AG04450 (cell line): ENCODE data around the gene MIDN. TPM values are rescaled to one million over a fixed set of nuclear protein-coding genes. Genes with fewer than 3 reads are reported as not detected.

Experiments used
- CTCF ChIA-PET: fragments of 300-600, 350-600 bp; formaldehyde crosslinking; extraction: SDS; loops from one replicate; lab custom pipeline; 2022; ENCODE audit warnings: antibody characterized with exemption, inconsistent platforms; lab: Charles Lee
- POLR2A ChIA-PET: fragments of 350-600 bp; formaldehyde crosslinking; extraction: SDS; loops from one replicate; lab custom pipeline; 2021; ENCODE audit warnings: antibody characterized with exemption, inconsistent platforms; lab: Yijun Ruan, JAX
- DNase-seq: peaks from one replicate; pipeline ENCODE4 v3.0.0-alpha.2; 2011; ENCODE audit warnings: low read depth, low spot score
- H3K27ac ChIP-seq: one replicate; pipeline ENCODE4 v1.5.1; 2012; ENCODE audit warnings: low read depth, low read length, control low read depth
- H3K27me3 ChIP-seq: one replicate; pipeline ENCODE4 v1.6.0; 2012; ENCODE audit warnings: low read length; ENCODE audit not compliant: control insufficient read depth, insufficient read depth
- H3K4me3 ChIP-seq: 2 replicates; pipeline ENCODE4 v1.5.1; 2011; ENCODE audit warnings: mild to moderate bottlenecking, low read depth, low read length, control low read depth
- H3K9me3 ChIP-seq: 2 replicates; pipeline ENCODE4 v1.5.1; 2012; ENCODE audit warnings: low read length; ENCODE audit not compliant: control insufficient read depth, insufficient read depth
- CTCF ChIP-seq: IDR thresholded peaks from 2 replicates; pipeline ENCODE4 v1.5.1; 2011; ENCODE audit warnings: low read depth, low read length, control low read depth, inconsistent platforms
- polyA plus RNA-seq: library from polyadenylated mRNA; depleted of rRNA; stranded (reverse); fragments of >200 nt; gene quantifications from 2 replicates; pipeline ENCODE4 v1.2.3, GENCODE V29; 2011

MIDN gene
- polyA plus RNA-seq, 1 experiment = 6.6 TPM

- POLR2A ChIA-PET = interaction anchor here (0.5 to 7.1 kb wide), 4 partner anchors 11 to 273 kb away, joined by 7 to 241 read pairs (median 131); no protein-coding TSS in a partner anchor
- peak overlapping the region; percentile 86 for H3K27ac ChIP-seq
- no peaks in the 10 kb centered on the region for H3K27me3 ChIP-seq
- H3K4me3 ChIP-seq = peak overlapping the region; percentile 39
- TF ChIP-seq CTCF = no peak
- no peak for DNase-seq
- CTCF ChIA-PET = interaction anchor here (1.3 to 5.0 kb wide), 3 partner anchors 10 to 22 kb away, joined by 10 to 224 read pairs (median 13); partner anchors contain the start of gene ATP5F1D
- H3K9me3 ChIP-seq = no peaks in the 10 kb centered on the region; the same call in 1 of the 2 replicates
Observed at GRCh38 chr19:1265615-1266128, 17.3 kb downstream of the MIDN start.

- H3K27me3 ChIP-seq = no peaks in the 10 kb centered on the region
- POLR2A ChIA-PET = interaction anchor here (0.5 to 7.1 kb wide), 13 partner anchors 9 to 272 kb away, joined by 3 to 241 read pairs (median 5); partner anchors contain the start of genes ABCA7, ATP5F1D, FAM174C and RNU6-2
- no peak for TF ChIP-seq CTCF
- H3K27ac ChIP-seq = peak overlapping the region; percentile 86
- CTCF ChIA-PET = interaction anchor here (0.6 to 5.0 kb wide), 10 partner anchors 8 to 63 kb away, joined by 3 to 224 read pairs (median 4); partner anchors contain the start of gene ATP5F1D
- no peak for DNase-seq
- H3K4me3 ChIP-seq = peak overlapping the region; percentile 60
- H3K9me3 ChIP-seq = no peaks in the 10 kb centered on the region; the same call in 1 of the 2 replicates
Observed at GRCh38 chr19:1266129-1266915, 17.9 kb downstream of the MIDN start.

- POLR2A ChIA-PET = interaction anchor here (0.8 to 7.1 kb wide), 11 partner anchors 8 to 245 kb away, joined by 3 to 241 read pairs (median 5); partner anchors contain the start of genes ABCA7, ATP5F1D, FAM174C and RNU6-2
- DNase-seq = no peak
- Histone ChIP-seq H3K27ac (no peak overlapping the region), H3K9me3 (no peaks in the 10 kb centered on the region; the same call in 1 of the 2 replicates), H3K27me3 (no peaks in the 10 kb centered on the region), H3K4me3 (peak overlapping the region; percentile 60)
- TF ChIP-seq CTCF = peak; percentile 74
- CTCF ChIA-PET = interaction anchor here (0.6 to 5.0 kb wide), 11 partner anchors 9 to 259 kb away, joined by 3 to 224 read pairs (median 4); partner anchors contain the start of gene ATP5F1D
Observed at GRCh38 chr19:1266916-1267476, 18.6 kb downstream of the MIDN start.

GRCh38 chr19:1267477-1268225, 19.3 kb downstream of the MIDN start:
- H3K27ac ChIP-seq = peak overlapping the region; percentile 31
- no peaks in the 10 kb centered on the region; the same call in 1 of the 2 replicates for H3K9me3 ChIP-seq
- no peaks in the 10 kb centered on the region for H3K27me3 ChIP-seq
- no peak for TF ChIP-seq CTCF
- POLR2A ChIA-PET = interaction anchor here (3.0 to 7.1 kb wide), 3 partner anchors 13 to 24 kb away, joined by 25 to 241 read pairs (median 237); no protein-coding TSS in a partner anchor
- peak overlapping the region; percentile 60 for H3K4me3 ChIP-seq
- CTCF ChIA-PET = interaction anchor here (0.6 to 5.0 kb wide), 3 partner anchors 24 to 260 kb away, joined by 4 to 224 read pairs (median 6); partner anchors contain the start of gene ATP5F1D
- no peak for DNase-seq
